Stromal cell of bone marrow (primary cell): ENCODE measurements around the gene ZNF487.
"Not testable (repeated sequence)": the region's sequence is repeated elsewhere in the genome, so short reads cannot be mapped to it uniquely, and the experiment has no call there.

Source experiments
- DNase-seq: peaks from one replicate; pipeline ENCODE4 v3.0.0-alpha.2; 2012; ENCODE audit warnings: low read depth

ZNF487 gene

GRCh38 chr10:43437141-43437870 is 395 bp downstream of the ZNF487 start:
- DNase-seq: no peak

GRCh38 chr10:43440463-43441134 is 3.7 kb downstream of the ZNF487 start:
- DNase-seq: no peak

GRCh38 chr10:43444323-43444722 is 7.4 kb downstream of the ZNF487 start:
- DNase-seq: no peak

GRCh38 chr10:43444897-43445466 is 8.1 kb downstream of the ZNF487 start:
- DNase-seq: no peak

GRCh38 chr10:43446219-43447017 is 9.5 kb downstream of the ZNF487 start:
- DNase-seq: not testable (repeated sequence)

- DNase-seq: no peak
Measured at GRCh38 chr10:43448742-43449141, 11.8 kb downstream of the ZNF487 start.

GRCh38 chr10:43452356-43452914 is 15.5 kb downstream of the ZNF487 start:
- no peak for DNase-seq

GRCh38 chr10:43453266-43453831 is 16.4 kb downstream of the ZNF487 start:
- DNase-seq: no peak

- DNase-seq: not testable (repeated sequence)
Measured at GRCh38 chr10:43454025-43454424, 17.1 kb downstream of the ZNF487 start.

- not testable (repeated sequence) for DNase-seq
Measured at GRCh38 chr10:43456561-43456960, 19.6 kb downstream of the ZNF487 start.

GRCh38 chr10:43458227-43458626 is 21.3 kb downstream of the ZNF487 start:
- no peak for DNase-seq

- peak; percentile 70 for DNase-seq
Measured at GRCh38 chr10:43461950-43462349, 25.0 kb downstream of the ZNF487 start.

- DNase-seq: not testable (repeated sequence)
Measured at GRCh38 chr10:43465086-43465735, 28.3 kb downstream of the ZNF487 start.

- not testable (repeated sequence) for DNase-seq
Measured at GRCh38 chr10:43465736-43466120, 28.8 kb downstream of the ZNF487 start.

- DNase-seq: no peak
Measured at GRCh38 chr10:43471146-43471545, 34.2 kb downstream of the ZNF487 start.

- no peak for DNase-seq
Measured at GRCh38 chr10:43471935-43472720, 35.2 kb downstream of the ZNF487 start.

GRCh38 chr10:43479275-43479674 is 42.4 kb downstream of the ZNF487 start:
- peak; percentile 31 for DNase-seq

- no peak for DNase-seq
Measured at GRCh38 chr10:43482319-43483078, 45.6 kb downstream of the ZNF487 start.

- DNase-seq: no peak
Measured at GRCh38 chr10:43491855-43492254, 54.9 kb downstream of the ZNF487 start.

- no peak for DNase-seq
Measured at GRCh38 chr10:43502931-43503330, 66.0 kb downstream of the ZNF487 start.
